CD8-positive, alpha-beta memory T cell (primary cell): ENCODE data around the gene HBM. TPM values are rescaled to one million over a fixed set of nuclear protein-coding genes. Genes with fewer than 3 reads are reported as not detected.
A peak's percentile ranks its signal among the peaks of the same experiment; 100 is the strongest.

Source experiments
- CTCF ChIA-PET: fragments of 350-600 bp; sonication (Branson Sonifier 250); formaldehyde crosslinking; loops from one replicate; lab custom pipeline; 2021; ENCODE audit warnings: antibody characterized with exemption; lab: Charles Lee
- POLR2A ChIA-PET: fragments of 350-600 bp; sonication (Branson Sonifier 250); formaldehyde crosslinking; loops from one replicate; lab custom pipeline; 2021; ENCODE audit warnings: antibody characterized with exemption; lab: Charles Lee
- DNase-seq, 5 donors: peaks; one replicate each; pipeline versions ENCODE4 v3.0.0 to v3.0.0-alpha.2; 2020 to 2022; ENCODE audit warnings: mixed read lengths in 1 of 5
- H3K27ac ChIP-seq: one replicate; pipeline ENCODE4 v1.7.0; 2013; ENCODE audit warnings: low read depth, mild to moderate bottlenecking, low read length, moderate library complexity
- H3K27me3 ChIP-seq: 2 replicates; pipeline ENCODE4 v1.7.0; 2013; ENCODE audit warnings: low read length, mild to moderate bottlenecking; ENCODE audit not compliant: insufficient read depth, poor library complexity, severe bottlenecking
- H3K36me3 ChIP-seq: 2 replicates; pipeline ENCODE4 v1.7.0; 2013; ENCODE audit warnings: mild to moderate bottlenecking, low read length, moderate library complexity; ENCODE audit not compliant: insufficient read depth
- H3K4me1 ChIP-seq: 2 replicates; pipeline ENCODE4 v1.7.0; 2013; ENCODE audit warnings: mild to moderate bottlenecking, low read length, moderate library complexity; ENCODE audit not compliant: insufficient read depth
- H3K4me3 ChIP-seq: 2 replicates; pipeline ENCODE4 v1.7.0; 2013; ENCODE audit warnings: mild to moderate bottlenecking, low read length
- H3K9me3 ChIP-seq: 2 replicates; pipeline ENCODE4 v1.7.0; 2013; ENCODE audit warnings: mild to moderate bottlenecking, low read length
- H3K27ac Mint-ChIP-seq, 8 donors: one replicate each; pipeline ENCODE4 v1.8.0; 2020 to 2021; ENCODE audit warnings: mixed read lengths in 8 of 8, mild to moderate bottlenecking in 6 of 8, inconsistent platforms in 3 of 8, moderate library complexity in 3 of 8
- H3K27me3 Mint-ChIP-seq, 2 donors: one replicate each; pipeline ENCODE4 v1.8.0; 2020 to 2021; ENCODE audit warnings: mixed read lengths in 2 of 2, mild to moderate bottlenecking in 1 of 2, moderate library complexity in 1 of 2
- H3K36me3 Mint-ChIP-seq, 3 donors: one replicate each; pipeline ENCODE4 v1.8.0; 2020 to 2021; ENCODE audit warnings: mixed read lengths in 3 of 3, inconsistent platforms in 1 of 3, mild to moderate bottlenecking in 1 of 3
- H3K4me1 Mint-ChIP-seq, 3 donors: one replicate each; pipeline ENCODE4 v1.8.0; 2020 to 2021; ENCODE audit warnings: mixed read lengths in 3 of 3, inconsistent platforms in 1 of 3, mild to moderate bottlenecking in 1 of 3
- H3K4me3 Mint-ChIP-seq, 7 donors: one replicate each; pipeline ENCODE4 v1.8.0; 2020 to 2021; ENCODE audit warnings: mixed read lengths in 7 of 7, mild to moderate bottlenecking in 6 of 7, moderate library complexity in 4 of 7, inconsistent platforms in 2 of 7
- H3K9me3 Mint-ChIP-seq, 5 donors: one replicate each; pipeline ENCODE4 v1.8.0; 2020 to 2022; ENCODE audit warnings: mixed read lengths in 5 of 5, mild to moderate bottlenecking in 3 of 5, moderate library complexity in 2 of 5, inconsistent platforms in 1 of 5
- polyA plus RNA-seq: library from polyadenylated mRNA; unstranded; fragments of 300-500 nt; fragmentation: Illumina TruSeq; gene quantifications from one replicate; pipeline ENCODE4 v1.2.3, GENCODE V29; 2021
- total RNA-seq, 2 experiments: library from RNA; stranded (reverse); gene quantifications; one replicate each; pipeline ENCODE4 v1.2.3, GENCODE V29; 2021

HBM gene, protein sequence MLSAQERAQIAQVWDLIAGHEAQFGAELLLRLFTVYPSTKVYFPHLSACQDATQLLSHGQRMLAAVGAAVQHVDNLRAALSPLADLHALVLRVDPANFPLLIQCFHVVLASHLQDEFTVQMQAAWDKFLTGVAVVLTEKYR
- total RNA-seq (not detected), polyA plus RNA-seq (not detected)

DNA sequence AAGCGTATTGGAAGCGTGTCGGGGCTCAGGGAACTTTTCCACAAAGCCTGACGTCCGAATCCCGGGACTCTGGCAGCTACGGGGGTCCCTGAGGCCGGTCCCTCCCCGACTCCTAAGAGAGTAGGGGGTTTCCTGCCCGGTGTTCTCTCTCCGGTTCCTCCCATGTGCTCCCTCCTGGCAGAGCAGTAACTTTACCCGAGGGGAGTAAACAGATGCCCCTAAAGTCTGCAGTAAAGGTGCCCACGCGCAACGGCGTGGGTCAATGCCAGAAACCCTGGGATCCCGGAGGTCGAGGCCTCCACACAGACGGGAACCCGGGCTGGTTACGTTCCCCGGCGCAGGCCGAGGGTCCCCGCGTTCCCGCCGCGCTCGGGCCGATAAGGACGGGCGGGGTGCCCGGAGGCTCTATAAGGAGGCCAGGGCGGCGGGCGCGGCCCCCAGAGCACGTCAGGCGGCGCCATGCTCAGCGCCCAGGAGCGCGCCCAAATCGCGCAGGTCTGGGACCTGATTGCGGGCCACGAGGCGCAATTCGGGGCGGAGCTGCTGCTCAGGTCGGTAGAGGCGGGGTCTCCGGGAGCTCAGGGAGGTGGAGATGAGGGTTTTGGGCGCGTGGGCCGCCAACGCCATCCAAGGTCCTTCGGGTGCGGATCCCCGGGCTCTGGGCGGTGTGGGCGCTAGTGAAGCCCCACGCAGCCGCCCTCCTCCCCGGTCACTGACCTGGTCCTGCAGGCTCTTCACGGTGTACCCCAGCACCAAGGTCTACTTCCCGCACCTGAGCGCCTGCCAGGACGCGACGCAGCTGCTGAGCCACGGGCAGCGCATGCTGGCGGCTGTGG lies at the start of gene HBM:
Gene HBM, plus strand, starts transcription at position 440 of the 836 bp plus-strand sequence. Its CDS starts 20 bp downstream, at position 460.
- Histone ChIP-seq H3K27ac (no peak within 1 kb of the TSS), H3K27me3 (peaks cover 30% of the 10 kb centered on the region), H3K4me3 (no peak within 1 kb of the TSS), H3K36me3 (no peaks in the 10 kb centered on the region), H3K4me1 (peaks cover 10% of the 10 kb centered on the region), H3K9me3 (no peaks in the 10 kb centered on the region)
- peak within 1 kb of the TSS in 6 of 7 donors; percentile 41 to 62 (median 50) for H3K4me3 Mint-ChIP-seq
- POLR2A ChIA-PET: no interaction called here
- H3K9me3 Mint-ChIP-seq: no peaks in the 10 kb centered on the region
- peaks cover 33 to 58% of the 10 kb centered on the region in 2 donors for H3K27me3 Mint-ChIP-seq
- peaks cover 0 to 14% (median 10%) of the 10 kb centered on the region in 3 donors for H3K4me1 Mint-ChIP-seq
- CTCF ChIA-PET: interaction anchor here (0.7 to 1.4 kb wide), 2 partner anchors 16 to 236 kb away, joined by 3 to 4 read pairs; partner anchors contain the start of gene DECR2
- DNase-seq: peak in 1 of 5 donors; percentile 19
- peak within 1 kb of the TSS in 1 of 8 donors; percentile 24 for H3K27ac Mint-ChIP-seq
- no peaks in the 10 kb centered on the region for H3K36me3 Mint-ChIP-seq

DNA sequence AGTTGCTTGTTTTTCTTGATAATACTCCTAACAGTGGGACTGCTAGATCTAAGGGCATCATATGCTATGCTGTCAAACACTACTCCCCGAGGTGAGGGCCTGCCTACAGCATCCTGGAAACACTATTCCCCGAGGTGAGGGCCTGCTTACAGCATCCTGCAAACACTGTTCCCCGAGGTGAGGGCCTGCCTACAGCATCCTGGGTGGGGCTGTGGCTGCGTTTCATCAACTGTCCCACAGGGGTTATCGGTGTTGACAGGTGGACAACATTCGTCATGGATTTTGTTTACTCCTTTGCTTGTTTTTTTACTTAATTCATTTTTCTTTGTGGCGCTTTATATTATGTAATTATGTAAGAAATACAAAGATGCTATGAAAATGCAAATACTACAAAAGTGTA lies 49.8 kb upstream of the HBM start:
- no peaks in the 10 kb centered on the region for H3K4me1 ChIP-seq
- peaks cover 0 to 51% (median 12%) of the 10 kb centered on the region in 3 donors for H3K36me3 Mint-ChIP-seq
- no peak overlapping the region for H3K27ac Mint-ChIP-seq
- no peaks in the 10 kb centered on the region for H3K27me3 Mint-ChIP-seq
- POLR2A ChIA-PET: no interaction called here
- peaks cover 0 to 9% (median 8%) of the 10 kb centered on the region in 3 donors for H3K4me1 Mint-ChIP-seq
- H3K27ac ChIP-seq: no peak overlapping the region
- peaks cover 16% of the 10 kb centered on the region for H3K36me3 ChIP-seq
- H3K4me3 ChIP-seq: no peak overlapping the region
- no peak for DNase-seq
- no peaks in the 10 kb centered on the region for H3K9me3 Mint-ChIP-seq
- no peaks in the 10 kb centered on the region for H3K9me3 ChIP-seq
- H3K27me3 ChIP-seq: no peaks in the 10 kb centered on the region
- no peak overlapping the region for H3K4me3 Mint-ChIP-seq
- CTCF ChIA-PET: interaction anchor here (0.9 to 3.5 kb wide), 3 partner anchors 9 to 119 kb away, joined by 3 to 17 read pairs (median 4); partner anchors contain the start of gene FAM234A

DNA sequence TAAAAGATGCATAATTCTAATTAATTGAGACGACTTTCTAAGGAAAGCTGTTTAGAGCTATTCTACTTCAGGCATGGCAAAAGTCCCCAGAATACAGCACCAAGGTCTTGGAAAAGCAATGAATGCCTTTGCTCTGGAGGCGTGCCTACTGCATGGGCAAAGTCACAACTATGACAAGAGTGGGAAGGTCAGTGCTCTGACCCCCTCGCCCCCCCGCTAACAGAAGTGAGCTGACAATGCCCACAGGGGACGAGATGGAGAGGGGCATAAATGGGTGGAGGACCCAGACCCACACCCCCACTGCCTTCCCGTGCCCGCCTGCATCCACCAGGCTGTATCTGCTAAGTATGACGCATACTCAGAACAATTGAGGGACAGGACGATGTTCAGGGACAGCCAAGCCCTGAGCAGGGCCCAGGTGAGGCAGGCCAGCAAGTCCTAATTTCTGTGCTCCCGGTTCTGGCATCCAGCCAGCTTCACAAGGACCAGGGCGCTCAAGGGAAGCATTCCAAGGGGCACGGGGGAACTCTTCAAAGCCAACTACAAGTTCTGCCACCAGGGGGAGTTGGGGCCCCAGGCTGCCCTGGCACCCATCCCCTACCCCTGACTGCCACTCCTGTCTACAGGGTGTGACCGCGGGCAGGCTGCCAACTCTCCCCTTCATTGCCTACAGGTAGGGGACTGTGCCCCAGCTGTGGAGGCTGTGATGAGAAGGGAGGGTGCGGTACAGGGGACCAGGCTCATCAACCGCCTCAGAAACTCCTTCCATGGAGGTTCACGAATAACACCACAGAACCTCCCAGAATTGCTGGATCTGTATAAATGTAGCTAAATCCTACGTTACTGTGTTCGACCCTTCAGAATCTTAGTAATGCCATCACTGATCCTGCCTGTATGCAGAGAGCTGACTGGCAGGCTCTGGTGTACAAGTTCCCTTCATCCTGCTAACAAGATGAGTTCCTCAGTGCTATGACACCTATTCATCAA lies 48.1 kb upstream of the HBM start:
- Histone ChIP-seq H3K27ac (no peak overlapping the region), H3K27me3 (no peaks in the 10 kb centered on the region), H3K9me3 (no peaks in the 10 kb centered on the region), H3K4me1 (no peaks in the 10 kb centered on the region), H3K4me3 (no peak overlapping the region), H3K36me3 (peaks cover 8% of the 10 kb centered on the region)
- Mint-ChIP-seq H3K36me3 (peaks cover 0 to 40% (median 7%) of the 10 kb centered on the region in 3 donors), H3K27ac (peak overlapping the region in 2 of 8 donors; percentile 17 to 54), H3K4me1 (peaks cover under 1 to 13% (median 8%) of the 10 kb centered on the region in 3 donors), H3K9me3 (no peaks in the 10 kb centered on the region), H3K4me3 (no peak overlapping the region), H3K27me3 (no peaks in the 10 kb centered on the region)
- CTCF ChIA-PET: interaction anchor here (0.6 to 3.5 kb wide), 17 partner anchors 10 to 284 kb away, joined by 3 to 17 read pairs (median 3); partner anchors contain the start of genes DECR2 and HBQ1
- POLR2A ChIA-PET: no interaction called here
- DNase-seq: peak; percentile 52 to 73 (median 59)

DNA sequence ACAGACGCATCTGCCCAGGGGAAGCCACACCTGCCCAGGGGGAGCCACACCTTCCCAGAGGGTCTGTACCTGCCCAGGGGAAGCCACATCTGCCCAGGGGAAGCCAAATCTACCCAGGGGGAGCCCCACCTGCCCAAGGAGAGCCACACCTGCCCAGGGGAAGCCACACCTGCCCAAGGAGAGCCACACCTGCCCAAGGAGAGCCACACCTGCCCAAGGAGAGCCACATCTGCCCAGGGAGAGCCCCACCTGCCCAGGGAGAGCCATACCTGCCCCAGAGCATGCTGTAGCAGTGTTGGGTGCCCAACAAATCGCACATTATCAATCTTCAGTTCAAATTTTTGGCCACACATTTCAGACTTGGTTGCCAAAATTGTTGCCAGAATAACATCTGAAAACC lies 46.9 kb upstream of the HBM start:
- no peaks in the 10 kb centered on the region for H3K27me3 Mint-ChIP-seq
- no peak for DNase-seq
- Histone ChIP-seq H3K4me1 (no peaks in the 10 kb centered on the region), H3K9me3 (no peaks in the 10 kb centered on the region), H3K4me3 (no peak overlapping the region), H3K27ac (peak overlapping the region; percentile 43), H3K27me3 (no peaks in the 10 kb centered on the region), H3K36me3 (peaks cover 5% of the 10 kb centered on the region)
- no peaks in the 10 kb centered on the region for H3K9me3 Mint-ChIP-seq
- H3K36me3 Mint-ChIP-seq: peaks cover 0 to 37% (median 5%) of the 10 kb centered on the region in 3 donors
- peaks cover 8 to 22% (median 15%) of the 10 kb centered on the region in 3 donors for H3K4me1 Mint-ChIP-seq
- peak overlapping the region in 2 of 8 donors; percentile 75 to 81 for H3K27ac Mint-ChIP-seq
- ChIA-PET POLR2A (no interaction called here), CTCF (interaction anchor here (0.6 to 2.5 kb wide), 6 partner anchors 9 to 264 kb away, joined by 3 to 14 read pairs (median 4); partner anchors contain the start of gene HBQ1)
- no peak overlapping the region for H3K4me3 Mint-ChIP-seq

DNA sequence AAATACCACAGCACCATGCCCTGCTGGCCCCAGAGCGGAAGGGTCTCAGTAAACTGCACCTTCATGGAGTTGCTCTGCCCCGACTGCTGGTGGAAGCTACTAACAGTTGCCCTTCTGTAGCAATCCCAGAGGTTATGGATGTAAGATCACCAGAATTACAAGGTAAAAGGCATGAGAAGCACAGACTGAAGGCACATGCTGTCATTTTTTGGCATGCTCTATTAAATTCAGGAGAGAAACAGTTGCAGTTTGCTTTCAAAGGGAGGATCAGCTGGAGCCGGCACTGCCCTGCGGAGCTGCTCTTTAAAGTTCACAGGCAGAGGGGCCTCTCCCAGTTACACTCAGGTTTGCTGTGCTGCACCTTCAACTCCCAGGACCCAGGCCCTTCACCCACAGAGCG lies 46.5 kb upstream of the HBM start:
- H3K36me3 ChIP-seq: peaks cover under 1% of the 10 kb centered on the region
- no peaks in the 10 kb centered on the region for H3K27me3 ChIP-seq
- H3K27ac ChIP-seq: peak overlapping the region; percentile 43
- no peak for DNase-seq
- H3K27me3 Mint-ChIP-seq: no peaks in the 10 kb centered on the region
- CTCF ChIA-PET: interaction anchor here (1.3 to 2.1 kb wide), 3 partner anchors 10 to 244 kb away, joined by 3 to 9 read pairs (median 3); no protein-coding TSS in a partner anchor
- H3K4me1 ChIP-seq: no peaks in the 10 kb centered on the region
- H3K4me1 Mint-ChIP-seq: peaks cover 11 to 26% (median 19%) of the 10 kb centered on the region in 3 donors
- H3K9me3 ChIP-seq: no peaks in the 10 kb centered on the region
- H3K27ac Mint-ChIP-seq: peak overlapping the region in 1 of 8 donors; percentile 75
- no peaks in the 10 kb centered on the region for H3K9me3 Mint-ChIP-seq
- POLR2A ChIA-PET: no interaction called here
- H3K4me3 ChIP-seq: no peak overlapping the region
- H3K36me3 Mint-ChIP-seq: peaks cover 0 to 34% (median 3%) of the 10 kb centered on the region in 3 donors
- H3K4me3 Mint-ChIP-seq: no peak overlapping the region

DNA sequence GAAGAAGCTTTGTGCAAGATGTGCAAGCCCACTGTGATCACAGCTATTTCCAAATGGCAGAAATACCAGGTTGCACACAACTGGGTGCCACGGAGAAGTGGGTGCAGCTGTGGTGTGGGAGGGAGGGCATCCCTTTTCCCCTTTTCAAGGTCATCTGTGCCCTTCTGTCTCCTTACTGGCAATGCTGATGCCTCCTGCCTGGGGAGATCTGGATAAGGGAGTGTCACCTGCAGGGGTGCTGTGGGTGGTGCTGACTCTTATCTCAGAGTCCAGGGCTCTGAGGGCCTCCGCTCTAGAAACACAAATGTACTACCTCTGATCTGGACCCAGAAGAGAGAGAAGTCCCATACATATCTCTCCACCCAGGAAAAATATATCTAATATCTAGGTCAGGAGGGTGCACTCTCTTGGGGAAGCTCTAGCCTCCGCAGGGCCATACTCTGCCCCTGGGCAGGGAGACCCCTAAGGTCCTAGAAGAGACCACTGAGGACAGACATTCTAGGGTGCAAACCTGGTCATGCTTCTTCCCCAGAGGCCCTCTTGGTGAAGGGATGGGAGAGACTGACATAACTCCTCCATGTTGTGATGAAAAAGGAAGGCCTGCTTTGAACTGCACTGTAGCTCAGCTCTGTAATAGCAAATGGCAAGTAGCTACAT lies 45.8 kb upstream of the HBM start:
- H3K4me1 Mint-ChIP-seq: peaks cover 14 to 30% (median 21%) of the 10 kb centered on the region in 3 donors
- peaks cover 0 to 33% (median 1%) of the 10 kb centered on the region in 3 donors for H3K36me3 Mint-ChIP-seq
- Histone ChIP-seq H3K36me3 (no peaks in the 10 kb centered on the region), H3K27ac (peak overlapping the region; percentile 55), H3K4me3 (no peak overlapping the region), H3K27me3 (no peaks in the 10 kb centered on the region), H3K4me1 (no peaks in the 10 kb centered on the region), H3K9me3 (no peaks in the 10 kb centered on the region)
- peak overlapping the region in 1 of 7 donors; percentile 54 for H3K4me3 Mint-ChIP-seq
- no peaks in the 10 kb centered on the region for H3K27me3 Mint-ChIP-seq
- no peak for DNase-seq
- CTCF ChIA-PET: interaction anchor here (1.0 to 2.1 kb wide), 4 partner anchors 10 to 243 kb away, joined by 3 to 9 read pairs (median 3); no protein-coding TSS in a partner anchor
- H3K27ac Mint-ChIP-seq: peak overlapping the region in 1 of 8 donors; percentile 70
- POLR2A ChIA-PET: no interaction called here
- H3K9me3 Mint-ChIP-seq: no peaks in the 10 kb centered on the region

DNA sequence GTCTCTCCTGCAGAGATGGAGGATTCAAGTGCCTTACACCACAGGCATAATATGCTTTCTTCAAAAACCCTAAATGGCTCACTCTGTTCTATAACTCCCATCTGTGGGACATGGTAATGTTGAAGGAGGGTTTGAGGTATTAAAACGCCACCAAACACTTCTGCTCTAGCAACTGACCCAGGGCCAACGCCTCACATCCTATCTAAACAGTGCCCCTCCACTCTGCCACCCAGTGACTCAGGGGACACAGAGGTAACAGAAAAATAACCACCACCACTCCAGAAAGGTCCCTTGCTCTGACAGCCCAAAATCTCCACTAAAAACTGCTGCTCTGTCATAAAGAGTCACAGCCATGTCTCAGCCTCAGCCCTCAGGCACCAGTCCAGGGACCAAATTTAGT lies 45.0 kb upstream of the HBM start:
- ChIA-PET POLR2A (no interaction called here), CTCF (interaction anchor here (1.0 to 2.1 kb wide), 2 partner anchors 14 to 24 kb away, joined by 3 to 9 read pairs; no protein-coding TSS in a partner anchor)
- no peaks in the 10 kb centered on the region for H3K27me3 Mint-ChIP-seq
- no peak for DNase-seq
- H3K9me3 Mint-ChIP-seq: no peaks in the 10 kb centered on the region
- peaks cover 0 to 32% (median 3%) of the 10 kb centered on the region in 3 donors for H3K36me3 Mint-ChIP-seq
- H3K4me1 Mint-ChIP-seq: peaks cover 14 to 30% (median 21%) of the 10 kb centered on the region in 3 donors
- no peaks in the 10 kb centered on the region for H3K9me3 ChIP-seq
- no peak overlapping the region for H3K4me3 ChIP-seq
- peak overlapping the region in 2 of 8 donors; percentile 24 to 68 for H3K27ac Mint-ChIP-seq
- no peak overlapping the region for H3K4me3 Mint-ChIP-seq
- H3K4me1 ChIP-seq: no peaks in the 10 kb centered on the region
- no peaks in the 10 kb centered on the region for H3K36me3 ChIP-seq
- peak overlapping the region; percentile 55 for H3K27ac ChIP-seq
- H3K27me3 ChIP-seq: no peaks in the 10 kb centered on the region
